ENCODE results near the gene RPL23. TPM values are rescaled to one million over a fixed set of nuclear protein-coding genes. Genes with fewer than 3 reads are reported as not detected.
A peak's percentile ranks its signal among the peaks of the same experiment; 100 is the strongest.

Gene RPL23
- total and polyA plus RNA-seq, 10 of the 15 experiments (the other 5 are each of a cell fraction or from before 2014, with no cell fraction given) = 2,200 to 4,821 (median 3,043) TPM

- TF ChIP-seq E2F8 (IDR thresholded peaks at IDR 0.05; ENCODE audit: low read depth, partially characterized antibody) (no peak), IKZF1 (conservative IDR thresholded peaks at IDR 0.05) (peak; percentile 71), JUNB (IDR thresholded peaks at IDR 0.05) (no peak)
These were observed 16.2 kb upstream of the RPL23 start, which contains the start of gene LASP1 (continued) for GRCh38 chr17:38869526-38870258.

DNA sequence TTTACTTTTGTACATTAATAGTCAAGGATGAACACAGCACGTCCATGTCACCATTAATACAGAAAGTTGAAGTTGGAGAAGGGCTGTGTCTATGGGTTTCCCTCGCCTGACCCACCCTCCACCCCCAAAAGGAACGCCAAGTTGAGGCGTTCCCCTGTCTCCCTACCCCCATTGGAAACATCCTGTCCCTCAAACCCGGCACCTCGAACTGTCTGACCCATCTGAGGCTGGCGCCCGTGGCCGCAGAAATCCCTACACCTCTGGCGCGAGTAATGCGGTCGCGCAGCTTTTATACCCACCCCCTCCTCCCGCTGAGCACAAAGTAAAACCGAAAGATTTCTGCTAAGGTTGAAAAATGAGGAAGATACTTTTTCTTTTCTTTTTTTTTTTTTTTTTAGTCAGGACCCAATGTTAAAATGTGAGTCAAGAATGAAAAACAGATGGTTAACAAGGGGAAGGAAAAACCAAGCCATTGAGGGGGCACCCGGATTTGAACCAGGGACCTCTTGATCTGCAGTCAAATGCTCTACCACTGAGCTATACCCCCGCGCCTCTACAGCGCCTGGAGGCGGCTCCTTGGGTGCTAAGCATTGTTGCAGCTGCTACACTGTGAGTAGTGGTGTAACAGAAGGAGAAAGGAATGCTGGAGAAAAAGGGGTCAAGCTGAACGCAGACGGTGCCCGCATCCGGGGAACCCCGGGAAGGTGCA lies 15.4 kb upstream of the RPL23 start:
- Histone ChIP-seq H3K27me3 (replicated peaks in 1 of 2; ENCODE audit: control insufficient read depth in 2 of 2, insufficient read depth in 2 of 2, low read length in 1 of 2) (no peaks in the 10 kb centered on the region), H3K79me2 (ENCODE audit: control insufficient read depth, insufficient read depth, low read length) (peaks cover 40% of the 10 kb centered on the region), H3K4me1 (ENCODE audit: control insufficient read depth, insufficient read depth, low read length) (peaks cover 19% of the 10 kb centered on the region), H3K4me3 (peak overlapping the region; percentile 87), H3K36me3 (ENCODE audit: control insufficient read depth in 2 of 2, insufficient read depth in 2 of 2, low read length in 1 of 2) (peaks cover 0 to 9% of the 10 kb centered on the region in 2 experiments; a peak in 1 of 4 replicates), H3K27ac (ENCODE audit: control insufficient read depth, insufficient read depth) (peak overlapping the region; percentile 98), H3K9me3 (replicated peaks; ENCODE audit: control insufficient read depth, insufficient read depth, low read length) (no peaks in the 10 kb centered on the region), H4K20me1 (ENCODE audit: control insufficient read depth, insufficient read depth) (peaks cover 10% of the 10 kb centered on the region; the same call in 1 of the 2 replicates), H2AFZ (ENCODE audit: control insufficient read depth, low read depth, low read length) (peak overlapping the region; percentile 89), H3K9ac (ENCODE audit: control insufficient read depth, insufficient read depth, low read length) (peak overlapping the region; percentile 93), H3K4me2 (ENCODE audit: control insufficient read depth, insufficient read depth) (peak overlapping the region; percentile 83)
- peak; percentile 62 for ATAC-seq
- peak; percentile 23 for FAIRE-seq
- in situ Hi-C loops (cut with MboI) = no loop called here
- ChIA-PET CTCF (interaction anchor here (0.6 to 5.4 kb wide), 15 partner anchors 10 to 330 kb away, joined by 3 to 27 read pairs (median 5); partner anchors contain the start of genes EPOP and RPL23), SMC1A (ENCODE audit: uncharacterized antibody, unreplicated experiment) (interaction anchor here (1.1 to 4.7 kb wide), 9 partner anchors 10 to 284 kb away, joined by 3 to 23 read pairs (median 6); partner anchors contain the start of genes CWC25 and RPL23), RAD21 (ENCODE audit: unreplicated experiment) (interaction anchor here (0.9 to 4.9 kb wide), 9 partner anchors 9 to 285 kb away, joined by 3 to 37 read pairs (median 4); partner anchors contain the start of genes PIP4K2B and RPL23), POLR2A (interaction anchor here (0.6 to 6.3 kb wide), 11 partner anchors 15 to 1129 kb away, joined by 3 to 61 read pairs (median 5); partner anchors contain the start of genes CWC25, PIP4K2B, PSMB3 and RPL23)
- BruUV-seq (replicated peaks) = no TSS peak
- intact Hi-C loops (cut with micrococcal nuclease; ENCODE audit: unreplicated experiment) = loop anchor here (2.0 to 10.0 kb wide), 4 partner anchors 16 to 283 kb away; partner anchors contain the start of genes EPOP, PLXDC1, PSMB3 and RPL23
- DNase-seq (ENCODE audit: low read depth, low spot score) = peak; percentile 77
- under 1% methylated on average over 26 of the region's 26 CpGs for WGBS (ENCODE audit: insufficient coverage, insufficient replicate concordance, low lambda C conversion rate, missing lambda C conversion rate)
- TF ChIP-seq IRF5 (IDR thresholded peaks at IDR 0.05; ENCODE audit: borderline replicate concordance) (no peak), DPF2 (IDR thresholded peaks at IDR 0.05) (peak; percentile 16; the same call in 1 of the 2 replicates), GATAD2B (conservative IDR thresholded peaks at IDR 0.05; ENCODE audit: low read depth) (no peak), LARP7 (IDR thresholded peaks at IDR 0.05) (no peak; the same call in 1 of the 2 replicates), STAT1 (conservative IDR thresholded peaks at IDR 0.05) (peak; percentile 45; the same call in 1 of the 2 replicates), NR2C2 (IDR thresholded peaks at IDR 0.05; ENCODE audit: borderline replicate concordance, control insufficient read depth, insufficient read length, low read depth) (no peak), TBL1XR1 (IDR thresholded peaks at IDR 0.05; ENCODE audit: low read depth, low read length) (peak; percentile 60), RB1 (IDR thresholded peaks at IDR 0.05; ENCODE audit: borderline replicate concordance) (peak; percentile 74; the same call in 1 of the 2 replicates), ASH2L (IDR thresholded peaks at IDR 0.05; ENCODE audit: borderline replicate concordance, low read depth) (no peak)
- TF ChIP-seq, protein P1, sequence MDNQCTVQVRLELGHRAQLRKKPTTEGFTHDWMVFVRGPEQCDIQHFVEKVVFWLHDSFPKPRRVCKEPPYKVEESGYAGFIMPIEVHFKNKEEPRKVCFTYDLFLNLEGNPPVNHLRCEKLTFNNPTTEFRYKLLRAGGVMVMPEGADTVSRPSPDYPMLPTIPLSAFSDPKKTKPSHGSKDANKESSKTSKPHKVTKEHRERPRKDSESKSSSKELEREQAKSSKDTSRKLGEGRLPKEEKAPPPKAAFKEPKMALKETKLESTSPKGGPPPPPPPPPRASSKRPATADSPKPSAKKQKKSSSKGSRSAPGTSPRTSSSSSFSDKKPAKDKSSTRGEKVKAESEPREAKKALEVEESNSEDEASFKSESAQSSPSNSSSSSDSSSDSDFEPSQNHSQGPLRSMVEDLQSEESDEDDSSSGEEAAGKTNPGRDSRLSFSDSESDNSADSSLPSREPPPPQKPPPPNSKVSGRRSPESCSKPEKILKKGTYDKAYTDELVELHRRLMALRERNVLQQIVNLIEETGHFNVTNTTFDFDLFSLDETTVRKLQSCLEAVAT (IDR thresholded peaks at IDR 0.05) = peak; percentile 89

Data from GM12878 (cell line).